GM13977 (cell line): Measurements from ENCODE around the gene CCDC188.
A peak's percentile ranks its signal among the peaks of the same experiment; 100 is the strongest.

Experiments used
- DNase-seq: peaks from one replicate; pipeline ENCODE4 v3.0.0; 2012; ENCODE audit warnings: low spot score
- CTCF ChIP-seq: IDR thresholded peaks from 2 replicates; pipeline ENCODE4 v1.5.1; 2012; ENCODE audit warnings: mild to moderate bottlenecking, control low read depth; ENCODE audit not compliant: insufficient read depth; ENCODE audit errors: extremely low read depth, missing control alignments
- in situ Hi-C: fragments of 300-500 bp; cut with MboI; formaldehyde crosslinking; loops from one replicate; pipeline ENCODE4 v1.12.0; 2022; ENCODE audit warnings: low sequenced_read_pairs, low pct_unique_long_range_greater_than_20kb, mixed read lengths, inconsistent platforms; ENCODE audit not compliant: unreplicated experiment

Gene CCDC188

GRCh38 chr22:20116376-20116950 is 34.4 kb downstream of the CCDC188 start:
- in situ Hi-C loops = no loop called here
- no peak for TF ChIP-seq CTCF
- DNase-seq = peak; percentile 59

GRCh38 chr22:20115691-20116375 is 35.0 kb downstream of the CCDC188 start, which contains the start of gene RANBP1:
RANBP1 (plus strand) TSS chr22:20116104; CDS start chr22:20116185, 81 bp downstream.
- no peak for TF ChIP-seq CTCF
- in situ Hi-C loops = no loop called here
- no peak for DNase-seq

- in situ Hi-C loops = no loop called here
- no peak for DNase-seq
- TF ChIP-seq CTCF = no peak
Observed at GRCh38 chr22:20114506-20115475, 36.1 kb downstream of the CCDC188 start.

- TF ChIP-seq CTCF = no peak
- in situ Hi-C loops = no loop called here
- DNase-seq = no peak
Observed at GRCh38 chr22:20113551-20114310, 37.1 kb downstream of the CCDC188 start.

GRCh38 chr22:20112623-20113511 is 38.0 kb downstream of the CCDC188 start:
- in situ Hi-C loops = no loop called here
- DNase-seq = no peak
- no peak for TF ChIP-seq CTCF
